ENCODE measurements around the gene RASA3. TPM values are rescaled to one million over a fixed set of nuclear protein-coding genes. Genes with fewer than 3 reads are reported as not detected.

The RASA3 gene
- total RNA-seq, 1 experiment from 2014 or later: 0.95 TPM

- POLR2A ChIA-PET: no interaction called here
These were observed 169.4 kb downstream of the RASA3 start for GRCh38 chr13:113962975-113963374.

DNA sequence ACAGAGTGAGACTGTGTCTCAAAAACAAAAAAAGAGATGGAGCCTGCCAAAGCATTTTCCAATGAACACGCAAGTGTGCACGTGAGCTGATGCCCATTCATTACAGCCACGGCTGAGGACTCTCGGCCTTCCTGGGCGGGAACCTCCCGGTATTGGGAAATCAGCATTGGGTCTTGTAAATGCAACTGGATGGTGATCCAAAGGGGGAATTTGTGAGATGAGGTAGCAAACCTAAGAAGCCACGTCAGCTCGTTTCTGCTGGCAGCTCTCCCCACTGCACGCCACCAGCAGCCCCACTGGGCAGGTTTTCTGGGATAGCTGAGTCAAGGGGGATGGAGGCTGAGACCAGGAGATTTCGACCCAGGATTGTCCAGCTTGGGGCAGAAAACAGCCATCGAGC is 170.0 kb downstream of the RASA3 start:
- ChIA-PET CTCF (no interaction called here), POLR2A (no interaction called here)
- H3K27ac Mint-ChIP-seq (ENCODE audit: unreplicated experiment): no peak overlapping the region
- no TSS peak for BruUV-seq (replicated peaks)
- no peaks in the 10 kb centered on the region for H3K27me3 ChIP-seq (replicated peaks; ENCODE audit: control insufficient read depth, insufficient read depth, low read length)
- TF ChIP-seq, protein P1, sequence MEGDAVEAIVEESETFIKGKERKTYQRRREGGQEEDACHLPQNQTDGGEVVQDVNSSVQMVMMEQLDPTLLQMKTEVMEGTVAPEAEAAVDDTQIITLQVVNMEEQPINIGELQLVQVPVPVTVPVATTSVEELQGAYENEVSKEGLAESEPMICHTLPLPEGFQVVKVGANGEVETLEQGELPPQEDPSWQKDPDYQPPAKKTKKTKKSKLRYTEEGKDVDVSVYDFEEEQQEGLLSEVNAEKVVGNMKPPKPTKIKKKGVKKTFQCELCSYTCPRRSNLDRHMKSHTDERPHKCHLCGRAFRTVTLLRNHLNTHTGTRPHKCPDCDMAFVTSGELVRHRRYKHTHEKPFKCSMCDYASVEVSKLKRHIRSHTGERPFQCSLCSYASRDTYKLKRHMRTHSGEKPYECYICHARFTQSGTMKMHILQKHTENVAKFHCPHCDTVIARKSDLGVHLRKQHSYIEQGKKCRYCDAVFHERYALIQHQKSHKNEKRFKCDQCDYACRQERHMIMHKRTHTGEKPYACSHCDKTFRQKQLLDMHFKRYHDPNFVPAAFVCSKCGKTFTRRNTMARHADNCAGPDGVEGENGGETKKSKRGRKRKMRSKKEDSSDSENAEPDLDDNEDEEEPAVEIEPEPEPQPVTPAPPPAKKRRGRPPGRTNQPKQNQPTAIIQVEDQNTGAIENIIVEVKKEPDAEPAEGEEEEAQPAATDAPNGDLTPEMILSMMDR (IDR thresholded peaks at IDR 0.05; ENCODE audit: insufficient read depth in 1 of 2, low read depth in 1 of 2, low read length in 1 of 2, severe bottlenecking in 1 of 2, unreplicated experiment in 1 of 2): no peak
- H3K4me1 Mint-ChIP-seq (ENCODE audit: low read depth, unreplicated experiment): no peaks in the 10 kb centered on the region
- H3K9me3 ChIP-seq: peaks cover 15% of the 10 kb centered on the region
- no peak overlapping the region for H3K4me3 ChIP-seq (ENCODE audit: low read depth, low read length)
- H3K4me3 Mint-ChIP-seq (ENCODE audit: unreplicated experiment): no peak overlapping the region
- H3K9me3 Mint-ChIP-seq (ENCODE audit: unreplicated experiment): peaks cover 42% of the 10 kb centered on the region
- H3K27me3 Mint-ChIP-seq (ENCODE audit: insufficient read depth, unreplicated experiment): no peaks in the 10 kb centered on the region
- no peak for DNase-seq
- no peaks in the 10 kb centered on the region for H3K36me3 ChIP-seq (ENCODE audit: control insufficient read depth, insufficient read depth, low read length)
- H3K36me3 Mint-ChIP-seq (ENCODE audit: insufficient read depth, unreplicated experiment): peaks cover 11% of the 10 kb centered on the region
- intact Hi-C loops (cut with micrococcal nuclease; ENCODE audit: unreplicated experiment): no loop called here
- no peaks in the 10 kb centered on the region for H3K4me1 ChIP-seq

More at GRCh38 chr13:113962975-113963374, 169.4 kb downstream of the RASA3 start:
- intact Hi-C loops (cut with micrococcal nuclease; ENCODE audit: unreplicated experiment): no loop called here
- Mint-ChIP-seq H3K27ac (ENCODE audit: unreplicated experiment) (no peak overlapping the region), H3K4me1 (ENCODE audit: low read depth, unreplicated experiment) (no peaks in the 10 kb centered on the region), H3K36me3 (ENCODE audit: insufficient read depth, unreplicated experiment) (peaks cover 6% of the 10 kb centered on the region), H3K27me3 (ENCODE audit: insufficient read depth, unreplicated experiment) (no peaks in the 10 kb centered on the region), H3K9me3 (ENCODE audit: unreplicated experiment) (peaks cover 36% of the 10 kb centered on the region), H3K4me3 (ENCODE audit: unreplicated experiment) (no peak overlapping the region)
- H3K9me3 ChIP-seq: peaks cover 20% of the 10 kb centered on the region
- no TSS peak for BruUV-seq (replicated peaks)
- H3K4me3 ChIP-seq (ENCODE audit: low read depth, low read length): no peak overlapping the region
- CTCF ChIA-PET: no interaction called here
- H3K4me1 ChIP-seq: no peaks in the 10 kb centered on the region
- DNase-seq: no peak
- no peaks in the 10 kb centered on the region for H3K36me3 ChIP-seq (ENCODE audit: control insufficient read depth, insufficient read depth, low read length)
- no peaks in the 10 kb centered on the region for H3K27me3 ChIP-seq (replicated peaks; ENCODE audit: control insufficient read depth, insufficient read depth, low read length)
- TF ChIP-seq, protein P1 (IDR thresholded peaks at IDR 0.05; ENCODE audit: insufficient read depth in 1 of 2, low read depth in 1 of 2, low read length in 1 of 2, severe bottlenecking in 1 of 2, unreplicated experiment in 1 of 2): no peak

- Mint-ChIP-seq H3K27me3 (ENCODE audit: insufficient read depth, unreplicated experiment) (peaks cover 3% of the 10 kb centered on the region), H3K9me3 (ENCODE audit: unreplicated experiment) (peaks cover 59% of the 10 kb centered on the region), H3K27ac (ENCODE audit: unreplicated experiment) (no peak overlapping the region), H3K4me1 (ENCODE audit: low read depth, unreplicated experiment) (no peaks in the 10 kb centered on the region), H3K36me3 (ENCODE audit: insufficient read depth, unreplicated experiment) (peaks cover 20% of the 10 kb centered on the region), H3K4me3 (ENCODE audit: unreplicated experiment) (no peak overlapping the region)
- Histone ChIP-seq H3K36me3 (ENCODE audit: control insufficient read depth, insufficient read depth, low read length) (no peaks in the 10 kb centered on the region), H3K9me3 (peaks cover 15% of the 10 kb centered on the region; the same call in 1 of the 2 replicates), H3K4me1 (no peaks in the 10 kb centered on the region), H3K27me3 (replicated peaks; ENCODE audit: control insufficient read depth, insufficient read depth, low read length) (no peaks in the 10 kb centered on the region), H3K4me3 (ENCODE audit: low read depth, low read length) (no peak overlapping the region)
- intact Hi-C loops (cut with micrococcal nuclease; ENCODE audit: unreplicated experiment): no loop called here
- ChIA-PET POLR2A (no interaction called here), CTCF (no interaction called here)
- no peak for DNase-seq
- BruUV-seq (replicated peaks): no TSS peak
- TF ChIP-seq, protein P1 (IDR thresholded peaks at IDR 0.05; ENCODE audit: insufficient read depth in 1 of 2, low read depth in 1 of 2, low read length in 1 of 2, severe bottlenecking in 1 of 2, unreplicated experiment in 1 of 2): no peak
These were observed 172.0 kb downstream of the RASA3 start for GRCh38 chr13:113960276-113960948.
